GM18870 (cell line): ENCODE results near the gene DDX31.

ENCODE experiments used
- ATAC-seq: cut with Tn5 transposase; IDR thresholded peaks from one replicate; pipeline ENCODE4 v1.9.1; 2021; ENCODE audit warnings: moderate library complexity; ENCODE audit not compliant: unreplicated experiment

DDX31 gene

DNA sequence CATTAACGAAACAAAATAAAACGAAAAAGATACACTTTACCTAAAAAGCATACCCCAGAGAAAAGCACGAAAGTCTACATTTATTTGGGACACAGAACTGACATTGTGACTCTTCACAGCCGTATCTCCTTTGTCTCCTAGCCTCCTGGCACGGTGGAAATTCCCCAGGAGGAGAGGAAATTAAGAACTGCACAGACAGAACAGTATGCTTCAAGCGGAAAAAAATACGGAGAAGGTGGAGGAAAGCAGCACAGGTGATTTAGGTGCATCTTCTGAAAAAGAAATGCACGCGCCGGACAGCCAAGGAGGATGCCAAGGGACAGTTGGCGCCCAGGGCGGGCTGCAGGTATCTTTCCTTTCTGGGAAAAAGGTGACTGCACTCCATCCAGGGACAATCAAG is 32.0 kb downstream of the DDX31 start:
- no peak for ATAC-seq

DNA sequence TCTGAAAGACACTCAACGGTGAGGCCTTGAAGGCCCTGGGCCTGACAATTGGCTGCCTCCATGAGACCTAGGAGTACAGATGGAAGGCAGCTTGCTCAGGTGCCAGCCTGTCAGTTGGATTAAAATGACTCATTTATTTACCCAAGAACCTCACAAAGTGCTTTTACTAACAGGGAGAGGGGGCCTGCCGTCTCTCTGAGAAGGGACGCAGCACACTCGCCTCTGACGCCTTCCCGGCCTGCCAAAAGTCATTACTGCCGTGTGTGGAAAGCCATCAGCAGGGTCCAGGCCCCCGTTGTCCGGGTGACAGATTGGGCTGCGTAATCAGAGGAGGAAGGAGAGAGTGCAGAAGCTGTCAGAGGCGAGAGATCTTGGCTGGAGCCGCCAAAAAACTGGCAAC is 32.4 kb downstream of the DDX31 start:
- ATAC-seq = no peak

DNA sequence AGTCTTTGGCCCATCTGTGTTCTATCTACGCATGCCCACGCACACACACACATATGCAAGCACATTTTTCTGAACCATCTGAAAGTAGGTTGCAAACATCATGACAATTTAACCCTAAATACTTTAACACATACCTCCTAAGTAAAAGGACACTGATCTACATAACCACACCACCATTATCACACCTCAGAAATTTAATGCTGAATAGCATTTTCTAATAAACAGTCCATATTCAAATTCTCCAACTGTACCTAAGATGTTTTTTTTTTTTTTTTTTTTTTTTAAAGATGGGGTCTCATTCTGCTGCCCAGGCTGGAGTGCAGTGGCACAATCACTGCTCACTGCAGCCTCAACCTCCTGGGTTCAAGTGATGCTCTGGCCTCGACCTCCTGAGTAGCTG is 35.5 kb downstream of the DDX31 start:
- ATAC-seq = no peak

DNA sequence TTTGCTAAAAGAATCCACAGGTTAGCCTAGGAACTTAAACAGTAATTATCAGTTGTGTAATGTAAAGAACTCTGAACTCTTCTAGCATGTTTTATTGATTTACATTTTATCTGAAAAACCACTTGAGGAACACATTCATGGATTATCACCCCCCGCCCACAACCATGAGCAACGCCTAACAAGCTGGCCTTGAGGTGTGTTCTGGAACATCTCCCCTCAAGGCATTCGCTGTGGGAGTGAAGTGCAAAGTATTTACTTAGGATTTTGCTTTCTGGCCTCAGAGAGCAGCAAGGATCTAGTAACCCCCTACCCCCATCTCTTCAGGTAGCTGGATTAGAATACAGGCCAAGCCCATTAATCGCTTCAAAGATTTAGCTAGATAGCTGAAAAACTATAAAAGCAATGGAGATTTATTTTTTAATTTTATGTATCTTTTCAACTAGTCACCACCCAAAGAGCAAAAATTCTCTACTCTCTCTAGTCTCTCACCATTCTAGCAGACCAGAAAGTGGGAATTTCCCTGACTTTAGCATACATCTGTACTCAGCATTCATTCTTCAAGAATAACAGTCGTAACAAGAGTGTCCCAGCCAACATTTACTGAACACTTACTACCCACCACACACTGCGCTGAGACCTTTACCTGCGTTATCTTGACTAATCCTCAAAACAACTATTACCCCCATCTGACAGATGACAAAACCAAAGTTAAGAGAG is 37.2 kb downstream of the DDX31 start:
- ATAC-seq = no peak

DNA sequence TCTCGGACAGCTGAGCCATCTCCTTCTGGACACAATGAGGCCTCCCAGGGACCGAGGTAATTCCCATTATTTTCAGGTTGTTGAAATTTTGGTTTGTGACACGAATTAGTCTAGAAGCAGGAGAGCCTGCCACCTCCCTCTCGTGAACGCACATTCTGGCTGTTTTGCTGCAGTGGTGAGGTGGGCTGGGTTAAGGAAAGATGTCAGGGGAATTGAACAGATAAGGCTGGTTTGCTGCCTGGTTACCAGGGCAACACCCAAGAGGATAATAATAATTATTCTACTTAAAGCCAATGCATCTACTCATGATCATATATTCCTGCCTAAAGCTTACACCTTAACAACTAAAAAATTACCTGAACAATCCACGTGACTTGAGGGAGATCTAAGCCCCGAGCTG is 38.1 kb downstream of the DDX31 start:
- ATAC-seq = no peak

DNA sequence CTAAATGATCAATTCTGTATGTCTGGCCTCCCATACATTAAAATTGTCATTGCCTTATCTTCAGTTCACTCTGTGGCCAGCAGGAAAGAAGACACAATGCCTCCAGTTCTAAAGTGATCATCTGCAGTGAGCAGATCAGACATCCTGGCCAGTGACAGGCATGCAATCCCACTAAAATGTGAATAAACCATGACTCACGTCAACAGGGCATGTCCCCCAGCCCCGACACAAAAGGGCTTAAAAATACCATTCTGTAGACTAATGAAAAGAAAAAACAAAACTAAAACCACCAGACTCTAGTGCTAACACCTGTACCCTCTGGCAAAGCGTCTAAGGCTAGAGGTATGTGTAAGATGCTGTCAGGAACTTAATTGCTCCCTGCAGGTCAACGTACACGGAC is 38.5 kb downstream of the DDX31 start:
- ATAC-seq = no peak

DNA sequence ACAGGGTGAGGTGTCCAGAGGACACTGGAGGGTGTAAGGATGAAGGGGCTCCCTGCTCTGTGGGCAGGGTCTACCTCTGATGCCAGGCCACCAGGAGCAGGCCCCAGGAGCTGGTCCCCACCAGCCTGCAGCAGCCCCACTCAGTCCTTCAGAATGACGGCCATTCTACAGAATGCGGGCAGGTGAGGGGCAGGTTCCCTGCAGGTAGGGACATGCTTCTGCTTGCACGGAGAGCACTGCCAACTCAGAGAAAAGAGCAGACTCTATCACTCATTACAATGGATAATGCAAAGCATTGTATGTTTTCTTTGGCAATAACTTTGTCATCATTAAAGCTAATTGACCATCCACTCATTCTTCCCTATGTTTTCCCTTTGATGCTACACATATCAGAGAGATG is 39.0 kb downstream of the DDX31 start:
- ATAC-seq = no peak

DNA sequence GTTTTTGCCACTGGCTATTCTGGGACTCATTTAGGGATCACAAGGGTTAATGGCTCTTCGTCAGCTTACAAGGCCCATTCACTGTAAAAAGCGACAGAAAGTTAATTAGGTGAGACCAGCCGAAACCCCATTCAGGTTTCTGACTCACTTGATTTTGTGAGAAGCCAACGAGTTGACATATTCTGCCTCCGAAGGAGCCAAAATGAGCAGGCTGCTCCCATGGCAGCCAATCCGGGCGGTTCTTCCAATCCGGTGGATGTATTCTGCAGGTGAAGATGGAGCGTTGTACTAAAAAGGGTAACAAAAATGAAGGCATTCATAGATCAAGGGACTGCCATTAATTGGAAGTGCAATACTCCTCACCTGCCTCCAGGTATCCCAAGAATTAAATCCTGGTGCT is 39.7 kb downstream of the DDX31 start:
- ATAC-seq = no peak

DNA sequence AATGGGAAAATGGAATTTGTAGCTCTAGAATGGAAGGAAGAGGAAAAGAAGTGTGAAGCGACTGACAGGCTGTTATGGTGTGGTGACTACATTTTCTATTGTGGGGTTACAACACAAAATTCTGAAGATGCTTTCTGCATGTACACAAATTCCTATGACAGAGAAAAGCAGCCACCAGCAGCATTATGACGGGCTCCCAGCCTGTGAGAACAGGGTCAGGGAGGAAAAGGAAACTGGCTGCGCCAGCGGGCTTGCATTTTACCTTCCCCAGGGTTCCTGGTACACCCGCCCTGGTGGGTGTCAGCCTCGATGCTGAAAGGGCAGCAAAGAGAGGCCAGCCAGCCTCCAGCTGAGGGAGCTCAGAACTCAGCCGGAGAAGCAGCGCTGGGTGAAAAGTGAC is 41.0 kb downstream of the DDX31 start:
- no peak for ATAC-seq

DNA sequence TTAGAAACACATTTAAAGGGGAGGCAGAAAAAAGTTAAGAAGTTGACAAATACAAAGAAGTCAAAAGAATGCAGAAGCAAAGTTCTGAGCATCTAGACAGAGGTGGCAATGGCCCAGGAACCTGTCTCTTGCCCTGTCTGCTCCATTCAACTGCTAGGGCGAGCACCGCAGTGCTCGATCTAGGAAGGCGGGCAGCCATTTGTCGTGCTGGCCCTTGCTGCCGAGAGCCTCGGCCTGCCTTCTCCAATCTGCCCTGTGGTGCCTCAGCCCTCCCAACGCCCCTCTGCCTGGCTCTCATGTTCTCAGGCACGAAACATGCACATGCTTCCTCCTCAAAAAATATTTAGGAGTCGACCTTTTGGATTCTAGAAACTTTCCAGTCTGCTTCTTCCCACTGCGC is 42.2 kb downstream of the DDX31 start:
- no peak for ATAC-seq

DNA sequence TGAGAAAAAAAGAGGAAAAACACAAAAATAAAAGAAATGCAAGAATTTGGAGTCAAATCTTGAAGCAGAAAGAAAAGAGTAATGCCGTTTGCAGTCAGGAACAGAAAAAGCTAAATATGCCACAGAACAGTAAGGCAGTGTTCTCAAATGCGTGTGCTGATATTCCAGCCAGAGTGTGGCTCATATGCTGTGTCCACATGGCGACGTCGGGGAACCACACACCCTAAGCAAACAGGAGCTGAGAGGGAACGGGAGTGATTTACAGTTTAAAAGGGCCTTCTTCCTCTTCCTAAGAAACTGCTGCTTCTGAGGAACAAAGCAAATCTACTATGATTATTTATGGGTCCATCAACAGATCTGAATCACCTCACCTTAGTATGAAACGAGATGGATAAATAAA is 42.7 kb downstream of the DDX31 start:
- no peak for ATAC-seq

DNA sequence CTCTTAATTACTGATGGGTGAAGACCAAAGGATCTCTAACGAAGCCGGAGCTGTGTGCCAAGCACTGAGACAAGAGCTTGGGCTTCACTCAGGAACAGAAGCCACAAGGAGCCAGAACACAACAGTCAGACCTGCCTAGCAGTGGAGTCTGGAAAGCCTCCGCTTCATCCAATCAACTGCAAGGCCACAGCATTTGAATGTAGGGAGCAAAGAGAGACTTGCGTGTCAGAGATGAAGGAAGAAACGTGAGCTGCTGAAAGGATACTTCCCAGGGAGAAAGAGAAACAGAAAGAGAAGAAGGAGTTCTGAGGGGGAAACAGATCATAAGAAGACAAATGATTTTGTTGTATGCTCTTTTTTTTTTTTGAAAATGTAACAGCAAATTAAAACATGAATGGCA is 43.5 kb downstream of the DDX31 start:
- ATAC-seq = no peak

DNA sequence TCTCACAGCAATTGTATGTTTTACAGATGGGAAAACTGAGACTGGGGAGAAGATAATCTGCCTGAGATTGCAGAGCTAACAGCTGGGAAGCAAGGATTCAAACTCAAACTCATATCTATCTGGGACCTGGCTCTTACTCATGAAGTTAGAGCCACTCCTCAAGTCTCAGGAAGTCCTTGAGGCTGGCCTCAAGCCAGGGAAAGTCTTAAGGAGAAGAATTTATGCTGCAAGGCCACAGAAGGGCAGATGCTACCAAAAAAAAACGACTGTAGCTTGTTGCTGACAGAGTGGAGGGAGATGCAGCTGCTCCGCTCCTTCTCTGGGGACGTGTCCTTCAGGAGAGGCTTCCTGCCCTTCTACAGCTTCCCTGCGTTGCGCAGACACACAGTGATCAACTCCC is 47.6 kb downstream of the DDX31 start:
- no peak for ATAC-seq

DNA sequence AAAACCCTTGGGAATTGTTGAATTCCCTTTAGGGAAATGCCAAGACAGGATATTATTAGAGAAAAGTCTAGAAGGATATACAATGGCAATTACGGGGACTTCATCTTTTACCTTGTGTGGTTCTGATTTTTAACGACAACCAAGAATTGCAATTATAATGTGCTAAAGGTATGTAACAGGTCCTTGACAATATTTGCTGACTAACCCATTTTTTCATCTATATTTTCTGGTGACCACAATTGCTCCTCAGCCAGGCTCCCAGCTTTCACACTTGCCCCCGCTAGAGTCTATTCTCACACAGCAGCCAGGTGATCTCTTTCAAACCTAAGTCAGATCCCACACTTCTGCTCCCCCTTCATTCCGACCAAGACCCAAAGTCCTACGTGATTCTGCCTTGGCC is 53.1 kb downstream of the DDX31 start:
- ATAC-seq = no peak

DNA sequence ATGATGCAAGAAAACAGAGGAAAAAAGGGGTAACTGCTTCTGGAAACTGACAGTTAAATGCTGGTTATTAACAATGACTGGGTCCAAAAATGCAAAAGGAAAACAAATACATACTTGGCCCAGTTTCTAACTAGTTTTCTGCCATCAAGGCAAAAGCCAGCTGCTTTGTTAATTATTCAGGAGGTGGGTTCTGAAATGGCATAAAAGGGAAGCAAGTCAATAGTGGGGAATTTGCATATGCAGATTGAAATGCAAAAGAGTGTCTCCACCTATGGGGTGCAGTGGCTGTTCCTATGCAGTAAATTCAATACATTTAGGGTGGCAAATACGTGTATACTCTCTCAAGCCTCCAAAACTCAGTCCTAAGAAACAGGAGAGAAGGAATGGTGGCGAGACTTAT is 54.0 kb downstream of the DDX31 start:
- ATAC-seq = no peak

DNA sequence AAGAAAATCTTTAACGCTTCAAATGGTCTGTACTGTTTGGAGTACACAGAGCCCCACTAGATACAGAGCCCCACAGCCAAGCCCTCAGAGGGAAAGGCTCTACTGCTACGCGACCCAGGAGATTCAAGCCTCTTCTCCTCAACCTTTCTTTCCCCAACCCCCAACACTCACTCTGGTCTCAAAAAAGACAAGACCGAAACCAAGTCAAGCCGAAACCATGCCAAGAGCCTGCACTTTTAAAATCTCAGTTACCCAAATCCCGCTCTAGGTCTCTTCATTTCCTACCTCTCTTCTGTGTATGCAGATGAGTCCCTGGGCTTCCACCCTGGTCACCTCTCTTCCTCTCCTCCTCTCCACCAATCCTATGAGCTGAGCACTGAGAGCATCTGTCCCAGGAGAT is 55.5 kb downstream of the DDX31 start:
- no peak for ATAC-seq

DNA sequence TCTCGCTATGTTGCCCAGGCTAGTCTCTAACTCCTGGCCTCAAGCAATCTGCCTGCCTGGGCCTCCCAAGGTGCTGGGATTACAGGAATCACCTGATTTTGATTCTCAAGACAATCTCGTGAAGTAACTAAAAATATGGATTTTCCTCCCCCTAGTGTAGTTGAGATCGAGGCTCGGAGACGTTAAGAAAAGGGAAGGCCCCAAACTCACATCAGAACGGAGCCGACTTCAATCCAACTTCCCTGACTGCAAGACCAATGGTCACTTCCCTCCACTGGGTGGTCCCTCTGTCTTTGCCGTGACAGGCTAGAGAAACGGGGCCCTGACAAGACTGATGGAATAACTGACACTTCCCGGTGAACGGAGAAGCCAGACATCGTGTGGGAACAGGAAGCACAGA is 59.1 kb downstream of the DDX31 start:
- ATAC-seq = no peak

DNA sequence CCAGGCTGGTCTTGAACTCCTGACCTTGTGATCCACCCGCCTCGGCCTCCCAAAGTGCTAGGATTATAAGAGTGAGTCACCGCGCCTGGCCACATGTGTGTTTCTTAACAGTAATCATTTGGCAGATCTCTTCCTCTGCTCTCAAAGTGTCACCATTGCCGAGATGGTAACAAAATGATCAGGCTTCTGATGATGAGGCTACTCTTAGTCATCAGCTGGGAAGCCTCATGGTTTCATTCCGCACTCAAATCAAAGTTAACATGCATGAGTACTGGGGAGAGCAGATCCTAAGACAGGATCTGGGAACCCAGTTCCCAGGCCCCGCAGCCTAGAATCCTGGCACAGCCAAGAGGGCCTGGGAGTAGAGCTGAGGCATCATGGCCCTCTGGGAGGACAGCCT is 60.0 kb downstream of the DDX31 start:
- ATAC-seq = no peak

DNA sequence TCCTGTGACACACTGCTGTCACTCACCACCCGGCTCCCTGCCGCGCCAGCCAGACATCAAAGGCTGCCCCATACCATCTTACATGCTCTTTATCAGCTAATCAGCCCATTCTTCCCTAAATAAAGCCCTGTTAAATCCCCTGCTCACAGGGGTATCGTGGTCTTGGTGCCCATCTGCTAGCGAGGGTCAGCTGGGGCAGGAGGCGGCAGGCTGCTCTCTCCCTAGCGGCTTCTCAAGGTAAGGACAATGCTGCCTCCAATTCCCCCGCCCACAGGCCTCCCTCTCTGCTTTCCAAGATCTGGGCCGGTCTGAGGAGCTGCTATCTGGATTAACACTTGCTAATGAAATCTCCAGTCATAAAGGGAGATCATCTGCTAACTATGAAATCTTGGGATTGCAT is 60.6 kb downstream of the DDX31 start:
- ATAC-seq = no peak

DNA sequence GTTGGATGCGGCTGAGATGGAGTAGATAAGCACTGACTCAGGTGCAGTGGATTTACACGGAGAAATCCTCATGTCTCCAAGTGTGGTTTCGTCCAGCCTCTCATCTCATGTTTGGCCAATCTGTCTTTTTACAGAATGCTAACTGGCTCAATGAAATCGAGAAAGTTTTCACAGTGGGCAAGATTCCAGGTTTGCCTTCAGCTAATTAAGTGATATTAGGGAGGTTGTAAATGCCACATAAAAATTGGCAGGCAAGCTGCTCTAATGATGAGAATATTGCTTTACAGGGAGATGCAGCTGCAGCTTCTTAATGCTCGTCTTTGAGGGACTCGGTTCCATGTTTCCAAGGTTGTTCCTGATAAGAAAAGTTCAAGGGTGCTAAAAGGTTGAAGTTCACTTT is 63.7 kb downstream of the DDX31 start:
- ATAC-seq = no peak

DNA sequence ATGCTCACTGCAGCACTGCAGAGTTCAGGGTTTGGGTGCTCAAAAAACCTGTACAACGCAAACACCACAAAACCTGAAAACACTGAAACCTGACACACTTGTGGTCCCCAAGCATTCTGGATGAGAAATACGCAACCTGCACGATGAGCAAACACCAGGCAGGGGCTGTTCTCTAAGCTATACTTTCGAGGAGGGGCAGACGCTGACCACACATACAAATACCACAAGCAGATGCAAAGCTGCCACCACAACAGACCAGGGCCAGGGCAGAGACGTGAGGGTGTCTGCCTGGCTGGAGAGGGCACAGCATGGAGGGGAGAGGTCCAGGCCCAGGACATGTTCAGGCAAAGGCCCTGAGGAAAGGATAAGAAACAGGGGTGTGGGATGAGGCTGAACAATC is 64.4 kb downstream of the DDX31 start:
- no peak for ATAC-seq

DNA sequence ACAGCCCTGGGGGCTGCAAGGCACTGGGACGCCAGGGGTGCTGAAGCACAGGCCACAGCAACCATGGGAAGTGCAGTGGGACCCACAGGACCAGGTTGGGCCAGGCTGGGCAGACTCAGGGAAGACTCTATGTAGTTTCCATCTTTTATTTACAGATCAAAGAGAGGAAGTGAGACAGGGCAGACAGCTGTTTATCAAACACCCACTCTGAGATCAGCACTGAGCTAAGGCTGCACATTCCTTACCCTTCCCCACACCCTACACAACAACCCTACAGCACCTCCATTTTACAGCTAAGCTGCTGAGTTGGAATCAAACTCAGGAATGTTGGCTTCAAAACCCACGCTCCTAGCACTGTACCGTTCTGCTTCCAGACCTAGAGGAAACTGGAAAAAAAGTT is 67.6 kb downstream of the DDX31 start:
- ATAC-seq = no peak

DNA sequence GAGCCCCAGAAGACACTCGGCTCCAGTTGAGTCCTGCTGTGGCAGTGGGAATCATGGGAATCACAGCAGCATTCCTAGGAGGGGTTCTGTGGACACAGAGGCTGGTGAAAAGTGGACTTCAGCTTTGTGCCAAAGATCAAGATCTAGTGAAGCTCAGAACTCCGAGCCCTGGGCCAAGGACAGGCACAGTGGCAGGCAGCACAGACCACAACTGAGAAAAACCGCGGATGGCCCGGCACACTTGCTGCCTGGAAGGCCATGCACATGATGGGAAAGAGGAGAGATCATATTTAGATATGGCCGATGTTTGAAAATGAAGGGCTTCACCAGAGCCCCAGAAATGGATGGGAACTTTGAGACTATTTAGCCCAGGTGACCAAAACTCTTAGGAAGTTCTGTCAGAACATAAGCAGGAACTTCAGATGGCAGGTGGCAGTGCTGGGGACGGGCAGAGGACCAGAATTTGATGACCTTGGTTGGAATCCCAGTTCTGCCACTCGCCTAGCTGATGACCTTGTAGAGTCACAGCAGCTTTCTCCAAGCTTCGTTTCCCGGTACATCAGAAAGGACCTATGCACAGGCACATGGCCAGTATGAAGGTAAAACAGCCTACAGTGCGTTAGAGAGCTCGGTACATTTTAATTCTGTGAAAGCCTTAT is 69.3 kb downstream of the DDX31 start:
- ATAC-seq = no peak
